Hematopoietic multipotent progenitor cell treated with erythropoietin and hydrocortisone succinate and interleukin-3 and kit ligand, for 17 days (in vitro differentiated cells): Measurements from ENCODE around the gene SGCE.

Source experiments
- DNase-seq: peaks from one replicate; pipeline ENCODE4 v3.0.0-alpha.2; 2015; ENCODE audit warnings: low spot score

Gene SGCE

GRCh38 chr7:94565247-94565894 is 90.6 kb downstream of the SGCE start:
- DNase-seq: no peak

GRCh38 chr7:94562525-94562924 is 93.4 kb downstream of the SGCE start:
- DNase-seq: no peak

DNA sequence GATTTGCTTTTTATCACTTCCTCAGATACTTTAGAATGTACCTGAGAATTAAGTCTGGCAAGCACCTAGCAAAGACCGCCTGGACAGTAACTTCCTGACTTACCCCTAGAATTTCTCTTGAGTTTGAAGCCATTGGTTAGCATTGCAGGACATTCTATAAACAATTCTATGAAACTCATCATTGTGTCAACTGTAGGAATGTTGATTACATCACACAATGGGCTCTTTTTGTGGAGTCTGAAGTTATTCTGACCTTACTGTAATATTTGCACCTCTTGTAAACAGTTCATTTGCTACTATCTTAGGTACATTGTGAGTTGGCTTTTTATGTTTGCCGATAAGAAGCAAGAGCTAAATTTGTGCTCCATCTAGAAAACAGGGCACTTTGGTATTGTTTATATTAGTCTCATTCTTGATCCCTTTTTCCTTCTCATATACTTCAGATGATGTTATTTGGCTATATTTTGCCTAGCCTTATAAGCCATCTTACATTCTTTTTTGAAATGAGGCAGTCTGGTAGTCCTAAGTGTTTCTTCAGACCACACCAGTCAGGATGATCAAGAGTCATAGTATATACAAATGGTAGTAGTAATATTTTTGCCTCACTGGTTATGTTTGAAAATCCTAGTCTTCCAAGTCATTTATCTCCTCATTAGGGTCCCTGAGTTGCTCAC is 94.0 kb downstream of the SGCE start:
- no peak for DNase-seq

- DNase-seq: no peak
Measured at GRCh38 chr7:94559972-94560371, 96.0 kb downstream of the SGCE start.

DNA sequence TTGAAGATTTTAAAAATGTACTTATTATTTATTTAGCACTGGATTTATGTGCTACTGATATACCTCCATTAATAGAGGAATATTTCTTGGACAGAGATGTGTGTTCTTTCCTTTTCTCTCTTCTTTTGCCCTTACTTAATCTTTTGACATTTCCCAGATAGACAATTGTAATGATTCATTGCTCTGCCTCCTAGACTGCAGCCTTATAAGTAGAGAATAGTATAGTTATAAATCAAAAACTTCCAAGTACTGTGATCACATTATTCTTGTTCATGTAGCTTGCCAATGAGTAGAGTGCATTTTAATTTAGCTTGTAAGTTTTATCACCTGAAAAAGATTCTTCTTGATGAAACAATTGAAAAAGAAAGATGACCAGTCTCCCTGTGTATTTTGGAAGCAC is 98.7 kb downstream of the SGCE start:
- no peak for DNase-seq

- DNase-seq: no peak
Measured at GRCh38 chr7:94556028-94556427, 99.9 kb downstream of the SGCE start.

DNA sequence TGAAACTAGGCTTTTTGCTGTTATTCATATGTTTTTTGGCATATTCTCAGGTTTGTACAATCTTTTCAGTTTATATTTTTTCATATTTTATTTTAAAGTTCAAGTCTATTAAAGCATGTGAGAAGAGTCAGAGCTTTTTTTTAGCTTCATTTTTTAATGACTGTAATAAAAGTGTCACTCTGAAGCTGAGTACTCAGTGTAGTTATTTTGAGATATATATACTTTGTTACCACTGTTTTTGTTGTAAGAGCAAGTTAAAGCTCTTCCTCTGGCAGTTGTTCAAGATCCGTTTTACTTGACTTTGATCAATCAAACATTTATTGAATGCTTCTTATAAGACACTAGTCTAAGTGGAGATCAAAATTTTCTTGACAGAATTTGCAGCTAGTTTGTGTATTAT is 108.8 kb downstream of the SGCE start:
- DNase-seq: no peak

GRCh38 chr7:94540428-94540827 is 115.5 kb downstream of the SGCE start:
- DNase-seq: no peak
